Lower lobe of right lung (tissue), 2 donors: Measurements from ENCODE around the gene TACC3. TPM values are rescaled to one million over a fixed set of nuclear protein-coding genes. Genes with fewer than 3 reads are reported as not detected.

Source experiments
- ATAC-seq, 2 donors: fragments of 200-7000 bp; cut with Tn5 transposase; one replicate each; pipeline ENCODE4 v1.9.1; 2020 to 2022; ENCODE audit warnings: mild to moderate bottlenecking in 2 of 2, moderate library complexity in 2 of 2
- DNase-seq: peaks from one replicate; pipeline ENCODE4 v3.0.0-alpha.2; 2020
- H3K27ac ChIP-seq: fragments of 200-600 bp; one replicate; pipeline ENCODE4 v1.8.0; 2022
- H3K27me3 ChIP-seq: fragments of 200-600 bp; one replicate; pipeline ENCODE4 v1.8.0; 2022; ENCODE audit warnings: low read depth
- H3K36me3 ChIP-seq: fragments of 200-600 bp; one replicate; pipeline ENCODE4 v1.8.0; 2022; ENCODE audit warnings: mild to moderate bottlenecking
- H3K4me1 ChIP-seq: fragments of 200-600 bp; one replicate; pipeline ENCODE4 v1.8.0; 2022
- H3K4me3 ChIP-seq: fragments of 200-600 bp; one replicate; pipeline ENCODE4 v1.8.0; 2022; ENCODE audit warnings: mild to moderate bottlenecking
- H3K9me3 ChIP-seq: fragments of 200-600 bp; one replicate; pipeline ENCODE4 v1.8.0; 2022
- CTCF ChIP-seq: fragments of 200-600 bp; IDR thresholded peaks from one replicate; pipeline ENCODE4 v1.8.0; 2022; ENCODE audit warnings: antibody characterized with exemption, mild to moderate bottlenecking
- intact Hi-C: fragments of 100-400 bp; cut with DNase I; formaldehyde crosslinking; loops from one replicate; pipeline ENCODE4 v1.11.0; 2022
- total RNA-seq: library from RNA; stranded (reverse); fragmentation: NEBNext Ultra II Directional; extraction: Animal tissue kit (Norgen Biotek cat#: 25700); gene quantifications from one replicate; pipeline ENCODE4 v1.2.1, GENCODE V29; 2021
- donor health status: DM: no; HTN: yes; CAD: no; lungs with severe emphysema.

The TACC3 gene
- total RNA-seq, 1 donor from 2014 or later = 19.3 TPM

- H3K27me3 ChIP-seq = peaks cover 27% of the 10 kb centered on the region
- TF ChIP-seq CTCF = no peak
- H3K4me1 ChIP-seq = peaks cover 47% of the 10 kb centered on the region
Observed at GRCh38 chr4:1768367-1769034, 47.2 kb downstream of the TACC3 start.

GRCh38 chr4:1769692-1770091, 48.4 kb downstream of the TACC3 start:
- no peak for TF ChIP-seq CTCF
- intact Hi-C loops = no loop called here
- DNase-seq (no peak), ATAC-seq (no peak)
- H3K4me3 ChIP-seq = no peak overlapping the region
- H3K27ac ChIP-seq = peak overlapping the region; percentile 80
- peaks cover 27% of the 10 kb centered on the region for H3K27me3 ChIP-seq
- no peaks in the 10 kb centered on the region for H3K36me3 ChIP-seq
- no peaks in the 10 kb centered on the region for H3K9me3 ChIP-seq
- H3K4me1 ChIP-seq = peaks cover 40% of the 10 kb centered on the region

More at GRCh38 chr4:1768367-1769034, 47.2 kb downstream of the TACC3 start:
- no peaks in the 10 kb centered on the region for H3K9me3 ChIP-seq
- intact Hi-C loops = no loop called here
- H3K27ac ChIP-seq = peak overlapping the region; percentile 80
- no peaks in the 10 kb centered on the region for H3K36me3 ChIP-seq
- ATAC-seq (peak; percentile 56 to 81), DNase-seq (peak; percentile 85)
- H3K4me3 ChIP-seq = peak overlapping the region; percentile 51

GRCh38 chr4:1770245-1770644, 48.9 kb downstream of the TACC3 start:
- Histone ChIP-seq H3K27me3 (peaks cover 27% of the 10 kb centered on the region), H3K4me1 (peaks cover 40% of the 10 kb centered on the region), H3K4me3 (no peak overlapping the region), H3K36me3 (no peaks in the 10 kb centered on the region), H3K9me3 (no peaks in the 10 kb centered on the region), H3K27ac (peak overlapping the region; percentile 80)
- ATAC-seq (no peak), DNase-seq (no peak)
- intact Hi-C loops = no loop called here
- TF ChIP-seq CTCF = no peak

- Histone ChIP-seq H3K36me3 (no peaks in the 10 kb centered on the region), H3K4me3 (no peak overlapping the region), H3K9me3 (no peaks in the 10 kb centered on the region), H3K27ac (no peak overlapping the region), H3K4me1 (peaks cover 39% of the 10 kb centered on the region), H3K27me3 (peaks cover 27% of the 10 kb centered on the region)
- intact Hi-C loops = no loop called here
- no peak for DNase-seq
- TF ChIP-seq CTCF = no peak
- no peak for ATAC-seq
Observed at GRCh38 chr4:1770791-1771231, 49.5 kb downstream of the TACC3 start.

GRCh38 chr4:1771555-1772305, 50.4 kb downstream of the TACC3 start:
- intact Hi-C loops = no loop called here
- H3K27ac ChIP-seq = no peak overlapping the region
- no peak overlapping the region for H3K4me3 ChIP-seq
- H3K27me3 ChIP-seq = peaks cover 23% of the 10 kb centered on the region
- no peaks in the 10 kb centered on the region for H3K36me3 ChIP-seq
- H3K9me3 ChIP-seq = no peaks in the 10 kb centered on the region
- no peak for ATAC-seq
- H3K4me1 ChIP-seq = peaks cover 30% of the 10 kb centered on the region
- no peak for DNase-seq
- no peak for TF ChIP-seq CTCF
